CD14-positive monocyte (primary cell): ENCODE results near the gene EGFR. TPM values are rescaled to one million over a fixed set of nuclear protein-coding genes. Genes with fewer than 3 reads are reported as not detected.

ENCODE experiments used
- DNase-seq, 3 donors: peaks; one replicate each; pipeline ENCODE4 v3.0.0-alpha.2; 2011 to 2022
- H2AFZ ChIP-seq: 2 replicates; pipeline ENCODE4 v1.6.0; 2012; ENCODE audit warnings: mild to moderate bottlenecking, low read depth, low read length, inconsistent platforms; ENCODE audit not compliant: insufficient read depth, poor library complexity, severe bottlenecking
- H3K27ac ChIP-seq, 2 donors: 1 replicate in 1 of 2; 2 replicates in 1 of 2; pipeline ENCODE4 v1.5.1; 2012 to 2013; ENCODE audit warnings: low read length in 2 of 2, control low read depth in 1 of 2, inconsistent platforms in 1 of 2, low read depth in 1 of 2, mild to moderate bottlenecking in 1 of 2
- H3K27me3 ChIP-seq, 2 donors: one replicate each; pipeline versions ENCODE4 v1.6.0 to v1.6.1; 2011 to 2013; ENCODE audit warnings: low read length in 2 of 2; ENCODE audit not compliant: control insufficient read depth in 2 of 2, insufficient read depth in 2 of 2
- H3K36me3 ChIP-seq, 2 donors: replicated peaks in 1 of 2; 1 replicate in 1 of 2; 2 replicates in 1 of 2; pipeline versions ENCODE4 v1.5.1 to v1.6.1; 2012 to 2013; ENCODE audit warnings: low read length in 2 of 2, control low read depth in 1 of 2, inconsistent platforms in 1 of 2, mild to moderate bottlenecking in 1 of 2; ENCODE audit not compliant: insufficient read depth in 2 of 2, control insufficient read depth in 1 of 2
- H3K4me1 ChIP-seq, 2 donors: 1 replicate in 1 of 2; 2 replicates in 1 of 2; pipeline versions ENCODE4 v1.5.1 to v1.6.1; 2012 to 2013; ENCODE audit warnings: low read length in 2 of 2, control low read depth in 1 of 2, inconsistent platforms in 1 of 2, mild to moderate bottlenecking in 1 of 2, moderate library complexity in 1 of 2; ENCODE audit not compliant: insufficient read depth in 2 of 2, control insufficient read depth in 1 of 2
- H3K4me2 ChIP-seq: replicated peaks from 2 replicates; pipeline ENCODE3; 2012; ENCODE audit warnings: low read length, moderate library complexity, mild to moderate bottlenecking; ENCODE audit not compliant: poor library complexity, severe bottlenecking; ENCODE audit errors: extremely low read depth
- H3K4me3 ChIP-seq, 3 experiments: fragments of 200-600 bp in 1 of 3; sonication (generic) in 1 of 3; replicated peaks in 1 of 3; 1 replicate in 2 of 3; 2 replicates in 1 of 3; pipeline ENCODE4 v1.5.1; 2011 to 2013; ENCODE audit warnings: low read length in 3 of 3, mild to moderate bottlenecking in 3 of 3, control low read depth in 2 of 3, low read depth in 2 of 3, inconsistent platforms in 1 of 3, moderate library complexity in 1 of 3
- H3K79me2 ChIP-seq: 2 replicates; pipeline ENCODE4 v1.6.0; 2012; ENCODE audit warnings: mild to moderate bottlenecking, control low read depth, inconsistent platforms, low read length, moderate library complexity; ENCODE audit not compliant: insufficient read depth
- H3K9ac ChIP-seq: 2 replicates; pipeline ENCODE4 v1.6.0; 2017; ENCODE audit warnings: low read length, mild to moderate bottlenecking; ENCODE audit not compliant: insufficient read depth, poor library complexity, severe bottlenecking
- H3K9me3 ChIP-seq, 2 donors: replicated peaks in 1 of 2; 1 replicate in 1 of 2; 2 replicates in 1 of 2; pipeline versions ENCODE4 v1.5.1 to v1.6.1; 2012 to 2013; ENCODE audit warnings: low read length in 2 of 2, control low read depth in 1 of 2; ENCODE audit not compliant: control insufficient read depth in 1 of 2, insufficient read depth in 1 of 2
- H4K20me1 ChIP-seq: 2 replicates; pipeline ENCODE4 v1.6.0; 2012; ENCODE audit warnings: mild to moderate bottlenecking, low read length, control low read depth, moderate library complexity; ENCODE audit not compliant: insufficient read depth
- H3K27ac Mint-ChIP-seq, 7 donors: one replicate each; pipeline ENCODE4 v1.8.0; 2020; ENCODE audit warnings: mild to moderate bottlenecking in 7 of 7, mixed read lengths in 7 of 7, moderate library complexity in 6 of 7, inconsistent platforms in 2 of 7
- H3K27me3 Mint-ChIP-seq, 3 donors: one replicate each; pipeline ENCODE4 v1.8.0; 2021 to 2022; ENCODE audit warnings: low read depth in 3 of 3, mild to moderate bottlenecking in 3 of 3, mixed read lengths in 3 of 3, moderate library complexity in 3 of 3, inconsistent platforms in 1 of 3
- H3K36me3 Mint-ChIP-seq, 2 donors: one replicate each; pipeline ENCODE4 v1.8.0; 2020; ENCODE audit warnings: mixed read lengths in 2 of 2, inconsistent platforms in 1 of 2, mild to moderate bottlenecking in 1 of 2
- H3K4me1 Mint-ChIP-seq: one replicate; pipeline ENCODE4 v1.8.0; 2020; ENCODE audit warnings: mild to moderate bottlenecking, mixed read lengths
- H3K4me3 Mint-ChIP-seq, 2 donors: one replicate each; pipeline ENCODE4 v1.8.0; 2020; ENCODE audit warnings: mild to moderate bottlenecking in 2 of 2, mixed read lengths in 2 of 2, moderate library complexity in 1 of 2
- H3K9me3 Mint-ChIP-seq, 7 donors: one replicate each; pipeline ENCODE4 v1.8.0; 2020 to 2022; ENCODE audit warnings: mixed read lengths in 7 of 7, mild to moderate bottlenecking in 6 of 7, moderate library complexity in 6 of 7, inconsistent platforms in 2 of 7
- CTCF ChIP-seq: fragments of 200-600 bp; IDR thresholded peaks from one replicate; pipeline ENCODE4 v1.8.0; 2022; ENCODE audit warnings: antibody characterized with exemption, mild to moderate bottlenecking
- WGBS: methylation state at CpG from one replicate; pipeline ENCODE4 v1.1.5; 2013; ENCODE audit warnings: missing lambda C conversion rate; ENCODE audit not compliant: insufficient coverage; 5-methylcytosine and 5-hydroxymethylcytosine counted together
- intact Hi-C, 2 donors: fragments of 100-400 bp; cut with micrococcal nuclease; formaldehyde crosslinking; loops; one replicate each; pipeline versions ENCODE4 v1.15.0 to v1.15.1; 2023
- polyA plus RNA-seq, 3 donors: library from polyadenylated mRNA; depleted of rRNA in 1 of 3; unstranded in 2 of 3; stranded (reverse) in 1 of 3; fragments of 300-500 nt in 2 of 3; fragments of >200 nt in 1 of 3; fragmentation: Illumina TruSeq in 2 of 3; gene quantifications; 1 replicate in 2 of 3; 2 replicates in 1 of 3; pipeline ENCODE4 v1.2.3, GENCODE V29; 2012 to 2021

Gene EGFR
- polyA plus RNA-seq, 3 donors, result not detected

DNA sequence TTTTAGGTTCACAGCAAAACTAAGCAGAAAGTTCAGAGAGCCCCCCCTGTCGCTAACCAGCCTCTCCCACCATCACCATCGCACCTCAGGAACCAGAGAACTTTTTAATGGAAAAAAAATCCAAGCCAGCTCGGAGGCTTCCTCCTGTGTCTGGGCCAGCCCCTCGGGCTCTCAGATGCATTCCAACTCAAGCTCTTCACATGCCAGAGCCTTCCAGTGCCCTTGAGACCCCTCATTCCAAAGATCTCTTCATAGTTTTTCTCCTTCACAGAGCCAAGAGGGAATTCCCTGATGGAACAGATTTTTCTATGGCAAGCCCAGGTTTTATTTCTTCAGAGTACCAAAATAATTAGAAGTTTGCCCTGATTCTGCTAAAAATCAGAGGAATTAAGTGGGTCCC, 192.9 kb downstream of the EGFR start:
- no peaks in the 10 kb centered on the region for H3K4me1 Mint-ChIP-seq
- 85% methylated on average over 3 of the region's 4 CpGs for WGBS
- H3K27me3 ChIP-seq, result no peaks in the 10 kb centered on the region

DNA sequence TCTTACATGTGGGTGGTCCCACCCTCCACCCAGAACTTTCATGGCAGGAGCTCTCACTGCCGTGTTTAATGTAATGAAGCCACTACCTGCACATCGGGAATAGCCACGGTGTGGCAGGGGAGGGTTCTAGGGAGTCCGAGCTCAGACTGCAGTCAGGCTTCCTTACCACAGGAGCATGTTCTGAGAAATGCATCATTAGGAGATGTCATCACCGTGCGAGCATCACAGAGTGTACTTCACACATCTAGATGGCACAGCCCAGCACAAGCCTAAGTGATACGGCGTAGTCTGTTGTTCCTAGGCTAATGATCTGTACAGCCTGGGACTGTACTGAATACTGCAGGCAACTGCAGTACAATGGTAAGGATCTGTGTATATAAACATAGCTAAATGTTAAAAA, 193.4 kb downstream of the EGFR start:
- no peak for DNase-seq
- WGBS, result no CpG with 5 or more reads among the region's 8 CpGs
- H3K4me2 ChIP-seq, result no peak overlapping the region
- H3K4me1 Mint-ChIP-seq, result no peaks in the 10 kb centered on the region
- H3K36me3 Mint-ChIP-seq, result no peaks in the 10 kb centered on the region
- no peaks in the 10 kb centered on the region for H3K27me3 ChIP-seq
- H4K20me1 ChIP-seq, result no peaks in the 10 kb centered on the region
- H3K9me3 ChIP-seq, result no peaks in the 10 kb centered on the region
- no peaks in the 10 kb centered on the region for H3K36me3 ChIP-seq
- H3K4me3 Mint-ChIP-seq, result no peak overlapping the region
- no peak overlapping the region for H3K27ac Mint-ChIP-seq
- no peaks in the 10 kb centered on the region for H3K79me2 ChIP-seq
- no peaks in the 10 kb centered on the region for H3K4me1 ChIP-seq
- no peak overlapping the region for H3K4me3 ChIP-seq
- H3K9ac ChIP-seq, result no peak overlapping the region
- no peak overlapping the region for H2AFZ ChIP-seq
- H3K9me3 Mint-ChIP-seq, result no peaks in the 10 kb centered on the region
- peaks cover 0 to 2% (median 1%) of the 10 kb centered on the region in 3 donors for H3K27me3 Mint-ChIP-seq
- no peak overlapping the region for H3K27ac ChIP-seq
- intact Hi-C loops, result no loop called here
- TF ChIP-seq CTCF, result no peak

More for the DNA sequence above, 192.9 kb downstream of the EGFR start:
- Histone ChIP-seq H3K4me3 (no peak overlapping the region), H3K36me3 (no peaks in the 10 kb centered on the region), H3K27ac (no peak overlapping the region), H3K9me3 (no peaks in the 10 kb centered on the region), H3K4me1 (no peaks in the 10 kb centered on the region), H3K79me2 (no peaks in the 10 kb centered on the region), H4K20me1 (no peaks in the 10 kb centered on the region), H2AFZ (no peak overlapping the region), H3K9ac (no peak overlapping the region), H3K4me2 (no peak overlapping the region)
- Mint-ChIP-seq H3K27ac (no peak overlapping the region), H3K27me3 (peaks cover 0 to 2% (median 1%) of the 10 kb centered on the region in 3 donors), H3K9me3 (no peaks in the 10 kb centered on the region), H3K36me3 (no peaks in the 10 kb centered on the region), H3K4me3 (no peak overlapping the region)
- TF ChIP-seq CTCF, result no peak
- intact Hi-C loops, result no loop called here
- no peak for DNase-seq
